ENCODE measurements around the gene STAT6.

STAT6 gene

GRCh38 chr12:57107456-57108155 is 3.6 kb downstream of the STAT6 start:
- DNase-seq (ENCODE audit: extremely low read depth, low read depth): no peak
- no peak for TF ChIP-seq CTCF (IDR thresholded peaks at IDR 0.05; ENCODE audit: low read depth, low read length, missing control alignments)
- H3K4me3 ChIP-seq (replicated peaks; ENCODE audit: low read depth, low read length): no peak overlapping the region

GRCh38 chr12:57106021-57106708 is 5.0 kb downstream of the STAT6 start:
- TF ChIP-seq CTCF (IDR thresholded peaks at IDR 0.05; ENCODE audit: low read depth, low read length, missing control alignments): no peak
- DNase-seq (ENCODE audit: extremely low read depth, low read depth): no peak
- no peak overlapping the region for H3K4me3 ChIP-seq (replicated peaks; ENCODE audit: low read depth, low read length)

- no peak for TF ChIP-seq CTCF (IDR thresholded peaks at IDR 0.05; ENCODE audit: low read depth, low read length, missing control alignments)
- no peak overlapping the region for H3K4me3 ChIP-seq (replicated peaks; ENCODE audit: low read depth, low read length)
- no peak for DNase-seq (ENCODE audit: extremely low read depth, low read depth)
These were observed 6.0 kb downstream of the STAT6 start for GRCh38 chr12:57105011-57105753.

GRCh38 chr12:57104292-57104910 is 6.8 kb downstream of the STAT6 start:
- no peak overlapping the region for H3K4me3 ChIP-seq (replicated peaks; ENCODE audit: low read depth, low read length)
- TF ChIP-seq CTCF (IDR thresholded peaks at IDR 0.05; ENCODE audit: low read depth, low read length, missing control alignments): no peak
- no peak for DNase-seq (ENCODE audit: extremely low read depth, low read depth)

GRCh38 chr12:57103856-57104255 is 7.3 kb downstream of the STAT6 start:
- no peak overlapping the region for H3K4me3 ChIP-seq (replicated peaks; ENCODE audit: low read depth, low read length)
- DNase-seq (ENCODE audit: extremely low read depth, low read depth): no peak
- TF ChIP-seq CTCF (IDR thresholded peaks at IDR 0.05; ENCODE audit: low read depth, low read length, missing control alignments): no peak

GRCh38 chr12:57101892-57102695 is 9.1 kb downstream of the STAT6 start:
- no peak for DNase-seq (ENCODE audit: extremely low read depth, low read depth)
- no peak for TF ChIP-seq CTCF (IDR thresholded peaks at IDR 0.05; ENCODE audit: low read depth, low read length, missing control alignments)
- no peak overlapping the region for H3K4me3 ChIP-seq (replicated peaks; ENCODE audit: low read depth, low read length)
